HG03432 (cell line): ENCODE data around the gene PPP1R14B.

Experiments
- ATAC-seq: cut with Tn5 transposase; IDR thresholded peaks from one replicate; pipeline ENCODE4 v1.9.1; 2021; ENCODE audit warnings: mild to moderate bottlenecking, moderate library complexity; ENCODE audit not compliant: unreplicated experiment

The PPP1R14B gene

GRCh38 chr11:64246871-64247728 is at the start of gene PPP1R14B:
Gene PPP1R14B (minus strand): TSS chr11:64246943. CDS start chr11:64246673, 270 bp downstream.
- peak; percentile 43 for ATAC-seq

- no peak for ATAC-seq
These were observed 49.5 kb upstream of the PPP1R14B start for GRCh38 chr11:64296236-64296635.

GRCh38 chr11:64295760-64296159 is 49.0 kb upstream of the PPP1R14B start:
- no peak for ATAC-seq

- no peak for ATAC-seq
These were observed 48.0 kb upstream of the PPP1R14B start for GRCh38 chr11:64294774-64295173.

GRCh38 chr11:64292460-64293254 is 45.9 kb upstream of the PPP1R14B start:
- ATAC-seq, result no peak

GRCh38 chr11:64291752-64292459 is 45.2 kb upstream of the PPP1R14B start:
- no peak for ATAC-seq

GRCh38 chr11:64291262-64291751 is 44.6 kb upstream of the PPP1R14B start, which contains the start of gene KCNK4:
Gene KCNK4 (plus strand): TSS chr11:64291302. CDS start chr11:64293019, 1,717 bp downstream.
- no peak for ATAC-seq

GRCh38 chr11:64290352-64291261 is 43.9 kb upstream of the PPP1R14B start:
- ATAC-seq, result no peak

- no peak for ATAC-seq
These were observed 42.3 kb upstream of the PPP1R14B start for GRCh38 chr11:64289002-64289564.

- no peak for ATAC-seq
These were observed 41.6 kb upstream of the PPP1R14B start for GRCh38 chr11:64288353-64288750.

GRCh38 chr11:64287676-64288352 is 41.1 kb upstream of the PPP1R14B start:
- no peak for ATAC-seq

GRCh38 chr11:64286801-64287159 is 40.0 kb upstream of the PPP1R14B start:
- ATAC-seq, result no peak

GRCh38 chr11:64285885-64286800 is 39.4 kb upstream of the PPP1R14B start:
- no peak for ATAC-seq

GRCh38 chr11:64284962-64285884 is 38.5 kb upstream of the PPP1R14B start, which contains the start of gene GPR137:
Gene GPR137 (plus strand): TSS chr11:64285848. CDS start chr11:64286525, 677 bp downstream.
- ATAC-seq, result peak; percentile 69

GRCh38 chr11:64284048-64284961 is 37.6 kb upstream of the PPP1R14B start, which contains the start of gene BAD:
Gene BAD (minus strand): TSS chr11:64284665. CDS start chr11:64284368, 297 bp downstream.
- ATAC-seq, result peak; percentile 75

GRCh38 chr11:64283092-64283491 is 36.3 kb upstream of the PPP1R14B start:
- ATAC-seq, result no peak
